ENCODE measurements around the gene STEAP2.

DNA sequence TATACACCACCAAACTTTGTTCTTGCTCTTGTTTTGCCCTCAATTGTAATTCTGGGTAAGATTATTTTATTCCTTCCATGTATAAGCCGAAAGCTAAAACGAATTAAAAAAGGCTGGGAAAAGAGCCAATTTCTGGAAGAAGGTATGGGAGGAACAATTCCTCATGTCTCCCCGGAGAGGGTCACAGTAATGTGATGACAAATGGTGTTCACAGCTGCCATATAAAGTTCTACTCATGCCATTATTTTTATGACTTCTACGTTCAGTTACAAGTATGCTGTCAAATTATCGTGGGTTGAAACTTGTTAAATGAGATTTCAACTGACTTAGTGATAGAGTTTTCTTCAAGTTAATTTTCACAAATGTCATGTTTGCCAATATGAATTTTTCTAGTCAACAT lies 20.9 kb downstream of the STEAP2 start:
- TF ChIP-seq CTCF (IDR thresholded peaks at IDR 0.05; ENCODE audit: borderline replicate concordance, extremely low read depth, low read length, poor library complexity, severe bottlenecking) (no peak), EZH2 (IDR thresholded peaks at IDR 0.05; ENCODE audit: borderline replicate concordance, low read depth, low read length, severe bottlenecking) (no peak)

Data from DND-41 (cell line).